H9 (cell line): Measurements from ENCODE around the gene CASK. TPM values are rescaled to one million over a fixed set of nuclear protein-coding genes. Genes with fewer than 3 reads are reported as not detected.

ENCODE experiments used
- DNase-seq: peaks from one replicate; pipeline ENCODE4 v3.0.0-alpha.2; 2017
- H2AFZ ChIP-seq: one replicate; pipeline ENCODE4 v1.6.1; 2013; ENCODE audit warnings: mild to moderate bottlenecking, low read length, control low read depth, moderate library complexity
- H2AK5ac ChIP-seq: 2 replicates; pipeline ENCODE4 v1.6.1; 2013; ENCODE audit warnings: low read length, control low read depth, mixed read lengths; ENCODE audit not compliant: insufficient read length
- H2BK120ac ChIP-seq: one replicate; pipeline ENCODE4 v1.6.1; 2013; ENCODE audit warnings: low read depth, mild to moderate bottlenecking, low read length, control low read depth, inconsistent platforms; ENCODE audit not compliant: poor library complexity, severe bottlenecking
- H2BK12ac ChIP-seq: 2 replicates; pipeline ENCODE4 v1.6.1; 2013; ENCODE audit warnings: low read length, control low read depth, mixed read lengths, low read depth; ENCODE audit not compliant: insufficient read length
- H2BK15ac ChIP-seq: 2 replicates; pipeline ENCODE4 v1.6.1; 2013; ENCODE audit warnings: low read depth, low read length, control low read depth
- H2BK20ac ChIP-seq: one replicate; pipeline ENCODE4 v1.6.1; 2013; ENCODE audit warnings: low read depth, mild to moderate bottlenecking, low read length, control low read depth, inconsistent platforms; ENCODE audit not compliant: poor library complexity, severe bottlenecking
- H2BK5ac ChIP-seq: 2 replicates; pipeline ENCODE4 v1.6.1; 2013; ENCODE audit warnings: low read length, control low read depth, mixed read lengths; ENCODE audit not compliant: insufficient read length
- H3K14ac ChIP-seq: 2 replicates; pipeline ENCODE4 v1.6.1; 2013; ENCODE audit warnings: low read length, control low read depth; ENCODE audit not compliant: insufficient read depth
- H3K18ac ChIP-seq: 2 replicates; pipeline ENCODE4 v1.6.1; 2013; ENCODE audit warnings: low read depth, mild to moderate bottlenecking, mixed read lengths, low read length, control low read depth; ENCODE audit not compliant: insufficient read length
- H3K23ac ChIP-seq: 2 replicates; pipeline ENCODE4 v1.6.1; 2013; ENCODE audit warnings: low read length, control low read depth, mixed read lengths, low read depth; ENCODE audit not compliant: insufficient read length
- H3K23me2 ChIP-seq: 2 replicates; pipeline ENCODE4 v1.6.1; 2013; ENCODE audit warnings: low read depth, mild to moderate bottlenecking, mixed read lengths, low read length, control low read depth; ENCODE audit not compliant: insufficient read length, poor library complexity, severe bottlenecking
- H3K27ac ChIP-seq: 2 replicates; pipeline ENCODE4 v1.5.1; 2013; ENCODE audit warnings: low read length, control low read depth, mixed read lengths, low read depth; ENCODE audit not compliant: insufficient read length
- H3K27me3 ChIP-seq: 2 replicates; pipeline ENCODE4 v1.6.1; 2013; ENCODE audit warnings: low read length, control low read depth, inconsistent platforms; ENCODE audit not compliant: insufficient read depth
- H3K4ac ChIP-seq: 2 replicates; pipeline ENCODE4 v1.6.1; 2013; ENCODE audit warnings: low read depth, mild to moderate bottlenecking, control low read depth, inconsistent platforms, low read length, moderate library complexity
- H3K4me1 ChIP-seq: 2 replicates; pipeline ENCODE4 v1.6.1; 2013; ENCODE audit warnings: low read length, control low read depth, inconsistent platforms; ENCODE audit not compliant: insufficient read depth
- H3K4me2 ChIP-seq: 2 replicates; pipeline ENCODE4 v1.6.1; 2013; ENCODE audit warnings: low read length, control low read depth, mixed read lengths; ENCODE audit not compliant: insufficient read length, insufficient read depth
- H3K56ac ChIP-seq: 2 replicates; pipeline ENCODE4 v1.6.1; 2013; ENCODE audit warnings: low read depth, mild to moderate bottlenecking, mixed read lengths, low read length, control low read depth; ENCODE audit not compliant: insufficient read length
- H3K79me1 ChIP-seq: 2 replicates; pipeline ENCODE4 v1.6.1; 2013; ENCODE audit warnings: low read depth, mild to moderate bottlenecking, moderate library complexity, low read length, control low read depth, inconsistent platforms; ENCODE audit not compliant: insufficient read depth, poor library complexity, severe bottlenecking
- H3K79me2 ChIP-seq: 2 replicates; pipeline ENCODE4 v1.6.1; 2013; ENCODE audit warnings: low read length, control low read depth, inconsistent platforms; ENCODE audit not compliant: insufficient read depth
- H3K9ac ChIP-seq: 2 replicates; pipeline ENCODE4 v1.6.1; 2013; ENCODE audit warnings: low read length, control low read depth, mixed read lengths; ENCODE audit not compliant: insufficient read length; ENCODE audit errors: extremely low read depth
- H3K9me3 ChIP-seq: one replicate; pipeline ENCODE4 v1.6.1; 2013; ENCODE audit warnings: low read depth, low read length, inconsistent platforms; ENCODE audit not compliant: control insufficient read depth
- H3T11ph ChIP-seq: one replicate; pipeline ENCODE4 v1.6.1; 2013; ENCODE audit warnings: mild to moderate bottlenecking, low read length, control low read depth, inconsistent platforms
- H4K20me1 ChIP-seq: one replicate; pipeline ENCODE4 v1.6.1; 2013; ENCODE audit not compliant: control insufficient read depth, insufficient read length, insufficient read depth
- H4K5ac ChIP-seq: 2 replicates; pipeline ENCODE4 v1.6.1; 2013; ENCODE audit warnings: low read depth, mild to moderate bottlenecking, mixed read lengths, low read length, control low read depth; ENCODE audit not compliant: insufficient read length
- H4K8ac ChIP-seq: replicated peaks from 2 replicates; pipeline ENCODE4 v1.6.1; 2013; ENCODE audit warnings: low read length, control low read depth, mixed read lengths, low read depth; ENCODE audit not compliant: insufficient read length
- H4K91ac ChIP-seq: 2 replicates; pipeline ENCODE4 v1.6.1; 2013; ENCODE audit warnings: low read depth, mild to moderate bottlenecking, moderate library complexity, mixed read lengths, low read length, control low read depth; ENCODE audit not compliant: insufficient read length
- H3K27ac Mint-ChIP-seq, 3 experiments: 2 replicates in 2 of 3; 3 replicates in 1 of 3; pipeline ENCODE4 v1.8.0; 2020 to 2021; ENCODE audit warnings: mixed read lengths in 3 of 3, mild to moderate bottlenecking in 1 of 3, moderate library complexity in 1 of 3
- H3K27me3 Mint-ChIP-seq: 2 replicates; pipeline ENCODE4 v1.8.0; 2021; ENCODE audit warnings: low read depth, mild to moderate bottlenecking, moderate library complexity, mixed read lengths
- H3K36me3 Mint-ChIP-seq, 3 experiments: 2 replicates in 2 of 3; 3 replicates in 1 of 3; pipeline ENCODE4 v1.8.0; 2020 to 2021; ENCODE audit warnings: low read depth in 3 of 3, mixed read lengths in 3 of 3; ENCODE audit not compliant: insufficient read depth in 1 of 3
- H3K4me1 Mint-ChIP-seq, 2 experiments: 2 replicates each; pipeline ENCODE4 v1.8.0; 2020; ENCODE audit warnings: mixed read lengths in 2 of 2
- H3K4me3 Mint-ChIP-seq, 2 experiments: 2 replicates in 1 of 2; 3 replicates in 1 of 2; pipeline ENCODE4 v1.8.0; 2020 to 2021; ENCODE audit warnings: mild to moderate bottlenecking in 2 of 2, mixed read lengths in 2 of 2, moderate library complexity in 1 of 2
- H3K9me3 Mint-ChIP-seq, 2 experiments: 2 replicates in 1 of 2; 3 replicates in 1 of 2; pipeline ENCODE4 v1.8.0; 2020; ENCODE audit warnings: mild to moderate bottlenecking in 2 of 2, mixed read lengths in 2 of 2, moderate library complexity in 1 of 2
- CTCF ChIP-seq: fragments of 200-600 bp; sonication (generic); conservative IDR thresholded peaks from 3 replicates; pipeline ENCODE4 v1.8.0; 2021; ENCODE audit warnings: antibody characterized with exemption, mild to moderate bottlenecking
- WGBS: extraction: QIAGEN DNeasy Blood & Tissue Kit; methylation state at CpG from one replicate; pipeline ENCODE4 v1.1.7; 2013; ENCODE audit warnings: missing lambda C conversion rate, low lambda C conversion rate, mixed read lengths; ENCODE audit not compliant: insufficient read length; ENCODE audit errors: extremely low coverage; 5-methylcytosine and 5-hydroxymethylcytosine counted together
- total RNA-seq: library from RNA; stranded (reverse); gene quantifications from 2 replicates; pipeline ENCODE4 v1.2.1, GENCODE V29; 2021

Gene CASK
- total RNA-seq, 1 experiment from 2014 or later, result 44.1 TPM

- no peak overlapping the region for H4K8ac ChIP-seq
- Mint-ChIP-seq H3K27me3 (no peaks in the 10 kb centered on the region; the same call in 1 of the 2 replicates), H3K27ac (no peak overlapping the region), H3K9me3 (peaks cover 38 to 40% of the 10 kb centered on the region in 2 experiments), H3K4me3 (no peak overlapping the region), H3K36me3 (no peaks in the 10 kb centered on the region; a peak in 2 of 7 replicates), H3K4me1 (peaks cover 5 to 8% of the 10 kb centered on the region in 2 experiments)
- no peak overlapping the region for H2BK120ac ChIP-seq
- no peak for DNase-seq
- H3K56ac ChIP-seq, result no peak overlapping the region
- H4K5ac ChIP-seq, result no peak overlapping the region
- WGBS, result no CpG with 5 or more reads among the region's 2 CpGs
- H2BK20ac ChIP-seq, result no peak overlapping the region
- no peak for TF ChIP-seq CTCF
- no peaks in the 10 kb centered on the region for H3K27me3 ChIP-seq
- H2BK15ac ChIP-seq, result no peak overlapping the region
- H2AK5ac ChIP-seq, result no peak overlapping the region
- H3K27ac ChIP-seq, result no peak overlapping the region
- H3T11ph ChIP-seq, result no peak overlapping the region
- H4K20me1 ChIP-seq, result no peaks in the 10 kb centered on the region
- H4K91ac ChIP-seq, result no peak overlapping the region
- H3K14ac ChIP-seq, result no peak overlapping the region
- no peaks in the 10 kb centered on the region for H3K79me1 ChIP-seq
- H3K23me2 ChIP-seq, result no peaks in the 10 kb centered on the region
- no peak overlapping the region for H2BK5ac ChIP-seq
- no peak overlapping the region for H3K23ac ChIP-seq
- no peaks in the 10 kb centered on the region for H3K4me1 ChIP-seq
- no peak overlapping the region for H3K18ac ChIP-seq
- no peak overlapping the region for H3K4ac ChIP-seq
- no peak overlapping the region for H2AFZ ChIP-seq
- no peaks in the 10 kb centered on the region for H3K79me2 ChIP-seq
- no peaks in the 10 kb centered on the region for H3K9me3 ChIP-seq
- H3K4me2 ChIP-seq, result no peak overlapping the region
- no peak overlapping the region for H3K9ac ChIP-seq
- H2BK12ac ChIP-seq, result no peak overlapping the region
These were observed 36.8 kb upstream of the CASK start for GRCh38 chrX:41960142-41960541.
